Muscle of leg (tissue), 11 donors: ENCODE measurements around the gene DYNC1I1. TPM values are rescaled to one million over a fixed set of nuclear protein-coding genes. Genes with fewer than 3 reads are reported as not detected.

Experiments
- DNase-seq: peaks from one replicate; pipeline ENCODE4 v3.0.0; 2013
- H3K27ac ChIP-seq: one replicate; pipeline ENCODE4 v1.5.1; 2013; ENCODE audit warnings: mild to moderate bottlenecking, low read length, control low read depth
- H3K27me3 ChIP-seq: one replicate; pipeline ENCODE4 v1.6.1; 2013; ENCODE audit warnings: low read length; ENCODE audit not compliant: control insufficient read depth, insufficient read depth
- H3K36me3 ChIP-seq: one replicate; pipeline ENCODE4 v1.6.1; 2013; ENCODE audit warnings: low read length; ENCODE audit not compliant: control insufficient read depth, insufficient read depth
- H3K4me1 ChIP-seq: one replicate; pipeline ENCODE4 v1.6.1; 2013; ENCODE audit warnings: low read length; ENCODE audit not compliant: control insufficient read depth, insufficient read depth
- H3K4me3 ChIP-seq: one replicate; pipeline ENCODE4 v1.5.1; 2013; ENCODE audit warnings: low read length, control low read depth
- H3K9me3 ChIP-seq: replicated peaks from 2 replicates; pipeline ENCODE4 v1.6.1; 2013; ENCODE audit warnings: low read depth, low read length; ENCODE audit not compliant: control insufficient read depth
- WGBS: methylation state at CpG from one replicate; pipeline ENCODE4 v1.1.5; 2013; ENCODE audit warnings: missing lambda C conversion rate; ENCODE audit not compliant: insufficient coverage; 5-methylcytosine and 5-hydroxymethylcytosine counted together
- polyA plus RNA-seq, 8 donors: library from polyadenylated mRNA; unstranded; fragments of 120-200 nt; gene quantifications; one replicate each; pipeline versions ENCODE4 v1.2.1 to v1.2.3, GENCODE V29; 2013; ENCODE audit warnings: inconsistent platforms in 1 of 8, low replicate concordance in 1 of 8; ENCODE audit not compliant: insufficient read length in 8 of 8, insufficient read depth in 1 of 8
- total RNA-seq: library from RNA; stranded (reverse); fragments of 120-200 nt; gene quantifications from one replicate; pipeline ENCODE4 v1.2.4, GENCODE V29; 2013

DYNC1I1 gene
- total and polyA plus RNA-seq, 9 donors: 0.39 to 1.3 (median 1.0) TPM

DNA sequence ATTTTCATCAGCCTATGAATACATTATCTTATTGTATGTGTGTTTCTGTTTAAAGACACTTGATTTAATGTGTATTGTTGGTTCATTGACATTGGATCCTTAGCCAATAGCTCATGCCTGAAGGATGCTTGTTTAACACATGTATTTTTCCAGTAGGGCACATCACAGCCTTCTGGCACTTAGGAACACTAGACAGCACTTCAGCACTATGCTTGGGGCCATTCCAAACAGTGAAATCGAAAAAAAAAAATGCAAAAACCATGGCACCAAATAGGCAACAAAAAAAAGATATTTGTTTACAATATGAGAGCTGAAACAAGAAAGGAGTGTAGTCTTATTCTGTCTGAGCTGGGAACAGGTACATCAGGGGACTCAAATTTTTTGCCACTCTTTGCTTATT, 286.7 kb downstream of the DYNC1I1 start:
- no CpG with 5 or more reads among the region's 1 CpG for WGBS
- DNase-seq: no peak
- Histone ChIP-seq H3K4me3 (no peak overlapping the region), H3K27me3 (no peaks in the 10 kb centered on the region), H3K9me3 (no peaks in the 10 kb centered on the region), H3K27ac (no peak overlapping the region), H3K4me1 (peaks cover 3% of the 10 kb centered on the region), H3K36me3 (no peaks in the 10 kb centered on the region)

DNA sequence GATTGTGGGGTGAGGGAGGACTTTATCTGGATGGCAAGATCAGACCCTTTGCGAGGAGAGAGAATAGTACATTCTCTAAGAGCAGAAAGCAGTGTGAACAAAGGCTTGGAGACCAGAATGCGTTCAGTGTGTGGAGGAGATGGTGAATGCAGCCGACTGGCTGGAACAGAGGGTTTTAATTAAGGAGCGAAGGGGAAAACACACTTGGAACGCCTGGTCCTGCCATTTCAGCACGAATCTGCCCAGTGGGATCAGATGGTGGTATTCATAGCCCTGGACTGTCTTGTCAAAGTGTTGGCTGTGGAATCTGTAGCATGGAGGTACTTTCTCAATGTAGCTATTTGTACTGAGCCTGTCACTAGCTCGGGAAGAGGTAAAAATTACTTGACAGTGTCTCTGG, 288.7 kb downstream of the DYNC1I1 start:
- WGBS: 32% methylated on average over 7 of the region's 7 CpGs
- Histone ChIP-seq H3K36me3 (no peaks in the 10 kb centered on the region), H3K4me1 (peaks cover 3% of the 10 kb centered on the region), H3K9me3 (no peaks in the 10 kb centered on the region), H3K4me3 (no peak overlapping the region), H3K27me3 (no peaks in the 10 kb centered on the region), H3K27ac (no peak overlapping the region)
- DNase-seq: peak; percentile 4

DNA sequence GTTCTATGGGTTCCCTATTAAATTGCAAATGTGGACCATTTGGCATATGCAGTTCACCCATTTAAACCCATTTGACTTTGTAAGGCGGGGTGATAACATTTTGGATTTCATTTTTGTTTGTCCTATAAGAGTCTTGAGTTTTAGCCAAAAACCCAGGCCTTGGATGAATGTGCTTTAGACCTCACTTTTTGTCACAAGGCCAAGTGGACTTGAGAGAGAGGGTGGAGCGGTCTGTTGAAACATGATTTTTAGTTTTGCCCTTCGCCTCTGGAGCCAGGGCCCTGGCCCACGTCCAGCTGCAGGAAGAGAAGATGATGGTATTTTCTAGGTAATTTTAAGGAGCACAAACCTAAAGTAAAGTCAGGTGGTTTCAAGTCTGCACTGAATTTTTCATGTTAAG, 289.5 kb downstream of the DYNC1I1 start:
- H3K36me3 ChIP-seq: no peaks in the 10 kb centered on the region
- H3K9me3 ChIP-seq: no peaks in the 10 kb centered on the region
- WGBS: no CpG with 5 or more reads among the region's 4 CpGs
- H3K27ac ChIP-seq: no peak overlapping the region
- peaks cover 3% of the 10 kb centered on the region for H3K4me1 ChIP-seq
- no peak overlapping the region for H3K4me3 ChIP-seq
- peak; percentile 62 for DNase-seq
- no peaks in the 10 kb centered on the region for H3K27me3 ChIP-seq

DNA sequence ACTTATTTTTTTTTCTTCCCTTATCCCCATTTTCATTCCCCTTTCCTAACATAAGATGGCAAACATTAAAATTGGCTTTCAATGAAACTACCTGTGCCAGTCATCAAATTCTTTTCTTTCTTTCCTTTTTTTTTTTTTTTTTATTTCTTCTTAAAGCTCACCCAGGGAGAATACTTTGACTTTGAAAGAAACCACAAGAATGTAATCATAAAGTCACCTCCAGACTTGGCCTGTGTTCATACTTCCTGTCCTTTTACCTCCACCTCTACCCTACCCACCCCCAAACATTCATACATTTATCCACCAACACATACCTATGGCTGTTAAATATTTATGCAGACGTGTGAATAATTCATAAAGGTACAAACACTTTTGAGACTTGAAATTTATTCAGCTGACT, 295.0 kb downstream of the DYNC1I1 start:
- Histone ChIP-seq H3K4me3 (no peak overlapping the region), H3K27me3 (no peaks in the 10 kb centered on the region), H3K27ac (no peak overlapping the region), H3K9me3 (no peaks in the 10 kb centered on the region), H3K4me1 (no peaks in the 10 kb centered on the region), H3K36me3 (no peaks in the 10 kb centered on the region)
- no peak for DNase-seq
- no CpG with 5 or more reads among the region's 1 CpG for WGBS

DNA sequence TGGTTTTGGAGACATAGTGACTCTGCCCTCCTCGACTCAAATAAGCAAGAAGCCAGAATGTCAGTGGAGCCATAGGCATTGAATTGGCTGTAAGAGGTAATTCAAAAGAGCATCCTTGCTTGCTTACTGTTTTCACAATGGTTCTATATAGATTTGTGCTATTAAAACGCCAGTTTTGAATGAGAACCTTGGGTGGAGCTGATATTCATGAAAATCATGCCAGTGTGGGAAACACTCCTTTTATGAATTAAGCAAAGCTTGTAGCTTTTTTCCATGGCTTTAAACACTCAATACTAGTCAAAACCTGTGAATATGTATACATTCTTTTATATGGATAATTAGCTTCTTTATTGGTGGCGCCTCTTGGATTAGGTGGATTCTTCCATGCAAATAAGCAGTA, 297.0 kb downstream of the DYNC1I1 start:
- H3K9me3 ChIP-seq: no peaks in the 10 kb centered on the region
- H3K27me3 ChIP-seq: no peaks in the 10 kb centered on the region
- H3K4me1 ChIP-seq: no peaks in the 10 kb centered on the region
- DNase-seq: no peak
- no peaks in the 10 kb centered on the region for H3K36me3 ChIP-seq
- no CpG with 5 or more reads among the region's 3 CpGs for WGBS
- no peak overlapping the region for H3K4me3 ChIP-seq
- H3K27ac ChIP-seq: no peak overlapping the region

DNA sequence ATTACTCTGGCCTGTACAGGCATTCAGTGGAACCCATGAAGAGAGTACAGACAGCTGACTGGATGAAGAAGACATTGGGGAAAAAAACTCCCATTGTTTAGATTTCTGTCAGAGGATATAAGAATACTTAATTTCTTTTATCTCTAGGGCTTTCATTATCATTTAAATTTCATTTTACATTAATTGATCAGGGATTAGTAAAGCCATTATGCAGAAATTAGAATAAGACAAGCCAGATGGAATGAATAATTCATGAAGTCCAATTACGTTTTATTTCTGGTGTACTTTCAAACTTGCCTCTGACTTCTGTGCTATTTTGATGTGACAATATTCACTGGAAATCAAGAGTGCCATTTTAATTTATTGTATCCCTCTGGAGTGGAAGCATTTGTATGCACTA, 302.5 kb downstream of the DYNC1I1 start:
- H3K27ac ChIP-seq: no peak overlapping the region
- WGBS: no CpG with 5 or more reads among the region's 1 CpG
- H3K36me3 ChIP-seq: no peaks in the 10 kb centered on the region
- H3K27me3 ChIP-seq: peaks cover 13% of the 10 kb centered on the region
- peaks cover 3% of the 10 kb centered on the region for H3K4me1 ChIP-seq
- H3K4me3 ChIP-seq: no peak overlapping the region
- H3K9me3 ChIP-seq: no peaks in the 10 kb centered on the region
- DNase-seq: no peak

DNA sequence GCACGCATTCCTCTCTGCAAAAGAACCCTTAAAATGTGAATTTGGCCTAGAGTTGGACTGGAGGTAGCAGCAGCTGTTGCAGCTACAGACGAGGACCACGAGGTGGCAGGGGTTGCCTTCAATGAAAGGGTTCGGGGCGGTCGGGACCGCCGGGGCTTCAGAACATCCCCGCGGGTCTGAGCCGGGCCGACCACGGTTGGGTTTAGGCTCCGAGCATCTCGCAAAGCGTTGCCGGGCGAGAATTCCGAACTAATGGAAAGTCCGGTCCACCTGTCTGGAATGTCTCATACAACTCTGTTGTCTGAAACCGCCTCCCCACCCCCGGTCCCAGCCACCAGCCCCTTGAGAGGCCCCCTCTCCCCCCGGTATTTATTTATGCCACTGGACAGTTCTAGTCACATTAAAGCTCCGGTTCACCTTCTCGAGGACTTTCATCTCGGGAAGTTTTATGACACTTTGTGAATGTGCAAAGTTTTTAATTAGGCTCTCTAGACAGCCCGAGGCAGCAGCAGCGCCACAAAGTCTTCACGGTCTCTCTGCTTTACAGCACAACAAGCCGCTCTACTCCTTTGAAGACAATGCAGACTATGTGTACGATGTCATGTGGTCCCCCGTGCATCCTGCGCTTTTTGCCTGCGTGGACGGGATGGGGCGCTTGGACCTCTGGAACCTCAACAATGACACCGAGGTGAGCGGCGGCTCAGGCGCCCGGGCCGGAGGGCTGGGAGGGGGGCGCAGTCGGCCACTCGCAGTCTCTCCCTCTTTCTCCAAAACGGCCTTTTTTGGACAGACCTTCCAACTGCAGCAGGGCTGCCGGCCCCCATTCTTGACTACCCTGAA, 303.4 kb downstream of the DYNC1I1 start:
- peak; percentile 66 for DNase-seq
- peak overlapping the region; percentile 43 for H3K4me3 ChIP-seq
- no peaks in the 10 kb centered on the region for H3K9me3 ChIP-seq
- under 1% methylated on average over 39 of the region's 47 CpGs for WGBS
- H3K36me3 ChIP-seq: no peaks in the 10 kb centered on the region
- peaks cover 3% of the 10 kb centered on the region for H3K4me1 ChIP-seq
- no peak overlapping the region for H3K27ac ChIP-seq
- H3K27me3 ChIP-seq: peaks cover 15% of the 10 kb centered on the region

DNA sequence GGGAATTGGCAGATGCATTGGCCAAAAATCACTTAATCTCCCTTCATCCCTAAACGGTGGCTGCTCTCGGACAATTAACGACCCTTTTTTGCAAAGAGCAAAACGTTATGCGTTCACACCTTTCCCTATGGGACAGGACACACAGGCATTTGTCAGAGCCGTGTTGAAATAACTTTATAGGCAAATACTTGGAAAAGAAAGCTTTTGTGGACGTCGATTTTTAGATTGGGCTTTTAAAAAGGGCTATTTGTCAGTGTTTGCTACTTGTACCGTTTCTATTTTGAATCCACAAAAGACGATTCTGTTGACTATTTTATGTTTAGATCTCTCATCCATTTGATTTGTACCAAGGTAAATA, 304.0 kb downstream of the DYNC1I1 start:
- DNase-seq: no peak
- no CpG with 5 or more reads among the region's 10 CpGs for WGBS
- peaks cover 3% of the 10 kb centered on the region for H3K4me1 ChIP-seq
- H3K4me3 ChIP-seq: peak overlapping the region; percentile 43
- H3K27ac ChIP-seq: no peak overlapping the region
- H3K36me3 ChIP-seq: no peaks in the 10 kb centered on the region
- no peaks in the 10 kb centered on the region for H3K9me3 ChIP-seq
- H3K27me3 ChIP-seq: peaks cover 15% of the 10 kb centered on the region

DNA sequence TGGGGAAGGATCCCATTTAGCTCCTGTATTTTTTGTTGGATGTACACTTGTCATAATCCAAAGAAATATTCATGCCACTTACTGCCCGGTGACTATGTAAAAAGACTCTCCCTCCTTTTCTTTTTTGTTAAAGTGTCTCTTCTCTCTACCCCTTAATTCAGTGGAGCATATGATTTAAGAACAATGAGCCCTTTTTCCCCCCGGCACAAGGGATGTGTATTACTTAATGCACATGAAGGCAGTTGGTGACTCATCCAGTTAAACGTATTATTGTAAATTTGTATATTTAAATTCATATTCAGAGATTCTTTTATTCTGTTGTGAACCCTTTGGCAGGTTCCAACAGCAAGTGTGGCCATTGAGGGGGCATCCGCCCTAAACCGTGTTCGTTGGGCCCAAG, 307.7 kb downstream of the DYNC1I1 start:
- Histone ChIP-seq H3K36me3 (no peaks in the 10 kb centered on the region), H3K27ac (no peak overlapping the region), H3K9me3 (no peaks in the 10 kb centered on the region), H3K27me3 (peaks cover 15% of the 10 kb centered on the region), H3K4me1 (peaks cover 3% of the 10 kb centered on the region), H3K4me3 (no peak overlapping the region)
- no peak for DNase-seq
- 100% methylated on average over 3 of the region's 6 CpGs for WGBS

- Histone ChIP-seq H3K27ac (no peak overlapping the region), H3K36me3 (no peaks in the 10 kb centered on the region), H3K9me3 (no peaks in the 10 kb centered on the region), H3K4me3 (no peak overlapping the region), H3K4me1 (no peaks in the 10 kb centered on the region), H3K27me3 (peaks cover 2% of the 10 kb centered on the region)
- DNase-seq: no peak
- WGBS: 100% methylated on average over 1 of the region's 1 CpG
These were observed 312.7 kb downstream of the DYNC1I1 start for GRCh38 chr7:96084881-96085553.
